Activated naive CD8-positive, alpha-beta T cell (primary cell): Measurements from ENCODE around the gene SYNE2.

Experiments
- H3K27ac Mint-ChIP-seq: one replicate; pipeline ENCODE4 v1.8.0; 2021; ENCODE audit warnings: mixed read lengths
- H3K27me3 Mint-ChIP-seq: one replicate; pipeline ENCODE4 v1.8.0; 2021; ENCODE audit warnings: mixed read lengths
- H3K36me3 Mint-ChIP-seq: one replicate; pipeline ENCODE4 v1.8.0; 2021; ENCODE audit warnings: mixed read lengths
- H3K4me1 Mint-ChIP-seq: one replicate; pipeline ENCODE4 v1.8.0; 2021; ENCODE audit warnings: low read depth, mixed read lengths
- H3K4me3 Mint-ChIP-seq: one replicate; pipeline ENCODE4 v1.8.0; 2021; ENCODE audit warnings: mild to moderate bottlenecking, mixed read lengths
- H3K9me3 Mint-ChIP-seq: one replicate; pipeline ENCODE4 v1.8.0; 2021; ENCODE audit warnings: low read depth, mixed read lengths

The SYNE2 gene

GRCh38 chr14:64221391-64222003, 368.7 kb downstream of the SYNE2 start:
- Mint-ChIP-seq H3K9me3 (no peaks in the 10 kb centered on the region), H3K27ac (no peak overlapping the region), H3K36me3 (peaks cover 15% of the 10 kb centered on the region), H3K4me3 (no peak overlapping the region), H3K4me1 (no peaks in the 10 kb centered on the region), H3K27me3 (no peaks in the 10 kb centered on the region)

GRCh38 chr14:64225151-64225757, 372.4 kb downstream of the SYNE2 start:
- no peak overlapping the region for H3K4me3 Mint-ChIP-seq

GRCh38 chr14:64227856-64228255, 375.1 kb downstream of the SYNE2 start:
- Mint-ChIP-seq H3K36me3 (peaks cover 9% of the 10 kb centered on the region), H3K27ac (no peak overlapping the region), H3K4me1 (peaks cover 9% of the 10 kb centered on the region), H3K9me3 (no peaks in the 10 kb centered on the region), H3K27me3 (no peaks in the 10 kb centered on the region), H3K4me3 (no peak overlapping the region)

More at GRCh38 chr14:64225151-64225757, 372.4 kb downstream of the SYNE2 start:
- Mint-ChIP-seq H3K9me3 (no peaks in the 10 kb centered on the region), H3K27ac (no peak overlapping the region), H3K27me3 (no peaks in the 10 kb centered on the region), H3K36me3 (peaks cover 11% of the 10 kb centered on the region), H3K4me1 (no peaks in the 10 kb centered on the region)

- Mint-ChIP-seq H3K4me1 (peaks cover 9% of the 10 kb centered on the region), H3K27me3 (no peaks in the 10 kb centered on the region), H3K9me3 (no peaks in the 10 kb centered on the region), H3K36me3 (peaks cover 9% of the 10 kb centered on the region), H3K27ac (no peak overlapping the region), H3K4me3 (no peak overlapping the region)
These were observed 376.7 kb downstream of the SYNE2 start for GRCh38 chr14:64229489-64229888.

- Mint-ChIP-seq H3K4me3 (no peak overlapping the region), H3K9me3 (no peaks in the 10 kb centered on the region), H3K36me3 (peaks cover 6% of the 10 kb centered on the region), H3K27ac (peak overlapping the region; percentile 59), H3K4me1 (peaks cover 11% of the 10 kb centered on the region), H3K27me3 (no peaks in the 10 kb centered on the region)
These were observed 379.5 kb downstream of the SYNE2 start for GRCh38 chr14:64232095-64232838.

GRCh38 chr14:64232944-64233343, 380.1 kb downstream of the SYNE2 start:
- Mint-ChIP-seq H3K9me3 (no peaks in the 10 kb centered on the region), H3K27ac (peak overlapping the region; percentile 59), H3K27me3 (no peaks in the 10 kb centered on the region), H3K4me3 (no peak overlapping the region), H3K36me3 (peaks cover 6% of the 10 kb centered on the region), H3K4me1 (peaks cover 11% of the 10 kb centered on the region)

GRCh38 chr14:64233531-64234190, 380.9 kb downstream of the SYNE2 start:
- Mint-ChIP-seq H3K9me3 (no peaks in the 10 kb centered on the region), H3K27me3 (no peaks in the 10 kb centered on the region), H3K4me1 (peaks cover 11% of the 10 kb centered on the region), H3K4me3 (no peak overlapping the region), H3K36me3 (peaks cover 1% of the 10 kb centered on the region), H3K27ac (no peak overlapping the region)

GRCh38 chr14:64234877-64235651, 382.3 kb downstream of the SYNE2 start:
- no peaks in the 10 kb centered on the region for H3K36me3 Mint-ChIP-seq
- no peak overlapping the region for H3K4me3 Mint-ChIP-seq
- H3K27ac Mint-ChIP-seq: no peak overlapping the region
- H3K9me3 Mint-ChIP-seq: no peaks in the 10 kb centered on the region
- H3K27me3 Mint-ChIP-seq: no peaks in the 10 kb centered on the region
- peaks cover 14% of the 10 kb centered on the region for H3K4me1 Mint-ChIP-seq

GRCh38 chr14:64235652-64236640, 383.1 kb downstream of the SYNE2 start:
- Mint-ChIP-seq H3K27ac (no peak overlapping the region), H3K36me3 (no peaks in the 10 kb centered on the region), H3K4me1 (peaks cover 14% of the 10 kb centered on the region), H3K4me3 (no peak overlapping the region), H3K9me3 (no peaks in the 10 kb centered on the region), H3K27me3 (peaks cover 2% of the 10 kb centered on the region)

- peaks cover 6% of the 10 kb centered on the region for H3K4me1 Mint-ChIP-seq
- peaks cover 7% of the 10 kb centered on the region for H3K27me3 Mint-ChIP-seq
- peaks cover 2% of the 10 kb centered on the region for H3K36me3 Mint-ChIP-seq
- H3K9me3 Mint-ChIP-seq: no peaks in the 10 kb centered on the region
- H3K27ac Mint-ChIP-seq: no peak overlapping the region
- H3K4me3 Mint-ChIP-seq: no peak overlapping the region
These were observed 385.2 kb downstream of the SYNE2 start for GRCh38 chr14:64238049-64238448.

- Mint-ChIP-seq H3K9me3 (no peaks in the 10 kb centered on the region), H3K4me1 (peaks cover 6% of the 10 kb centered on the region), H3K27ac (no peak overlapping the region), H3K4me3 (no peak overlapping the region), H3K27me3 (peaks cover 7% of the 10 kb centered on the region), H3K36me3 (peaks cover 2% of the 10 kb centered on the region)
These were observed 385.8 kb downstream of the SYNE2 start for GRCh38 chr14:64238631-64239030.

GRCh38 chr14:64244279-64244678, 391.5 kb downstream of the SYNE2 start:
- no peaks in the 10 kb centered on the region for H3K9me3 Mint-ChIP-seq
- H3K27ac Mint-ChIP-seq: no peak overlapping the region
- H3K4me3 Mint-ChIP-seq: no peak overlapping the region
- H3K4me1 Mint-ChIP-seq: no peaks in the 10 kb centered on the region
- peaks cover 11% of the 10 kb centered on the region for H3K27me3 Mint-ChIP-seq
- H3K36me3 Mint-ChIP-seq: peaks cover 5% of the 10 kb centered on the region

- Mint-ChIP-seq H3K4me3 (no peak overlapping the region), H3K9me3 (no peaks in the 10 kb centered on the region), H3K4me1 (no peaks in the 10 kb centered on the region), H3K27ac (no peak overlapping the region), H3K36me3 (peaks cover 5% of the 10 kb centered on the region), H3K27me3 (peaks cover 9% of the 10 kb centered on the region)
These were observed 392.7 kb downstream of the SYNE2 start for GRCh38 chr14:64245491-64245890.
